Ovary (tissue), 3 donors: ENCODE measurements around the gene ATP2C2.

Source experiments
- EP300 ChIP-seq: sonication (generic); formaldehyde crosslinking; IDR thresholded peaks from one replicate; pipeline ENCODE4 v1.6.1; 2017; ENCODE audit warnings: antibody characterized with exemption
- TF ChIP-seq, protein P1 (sequence below), 3 donors: fragments of 450-650 bp in 2 of 3; fragments of 200-600 bp in 1 of 3; IDR thresholded peaks; one replicate each; pipeline versions ENCODE4 v1.5.1 to v1.8.0; 2016 to 2022; ENCODE audit warnings: antibody characterized with exemption in 3 of 3, mild to moderate bottlenecking in 1 of 3
- donor health status: DM: no; HTN: no; CAD: no.

DNA sequence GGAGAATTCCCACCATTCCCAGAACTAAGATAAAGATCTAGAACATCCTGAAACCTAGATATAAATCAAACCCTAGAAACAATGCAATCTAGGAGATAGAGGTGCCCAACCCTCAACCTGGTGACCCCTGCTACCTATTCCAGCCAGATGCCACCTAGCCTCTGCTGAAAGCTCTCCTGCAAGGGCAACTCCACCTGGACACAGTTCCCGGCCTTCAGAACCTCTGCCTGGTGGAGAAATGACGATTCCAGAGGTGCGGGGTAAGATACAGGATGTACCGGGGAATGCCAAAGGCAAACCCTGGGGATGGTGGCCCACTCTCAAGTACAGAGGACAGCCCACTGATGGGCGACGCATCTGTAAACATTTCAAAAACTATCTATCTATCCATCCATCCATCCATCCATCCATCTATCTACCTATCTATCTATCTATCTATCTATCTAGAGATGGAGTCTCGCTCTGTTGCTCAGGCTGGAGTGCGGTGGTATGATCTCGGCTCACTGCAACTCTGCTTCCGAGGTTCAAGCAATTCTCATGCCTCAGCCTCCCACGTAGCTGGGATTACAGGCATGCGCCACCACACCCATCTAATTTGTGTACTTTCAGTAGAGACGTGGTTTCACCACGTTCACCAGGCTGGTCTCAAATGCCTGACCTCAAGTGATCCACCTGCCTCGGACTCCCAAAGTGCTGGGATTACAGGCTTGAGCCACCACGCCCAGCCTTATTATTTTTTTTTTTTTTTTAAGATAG, 117.1 kb downstream of the ATP2C2 start:
- TF ChIP-seq, protein P1, sequence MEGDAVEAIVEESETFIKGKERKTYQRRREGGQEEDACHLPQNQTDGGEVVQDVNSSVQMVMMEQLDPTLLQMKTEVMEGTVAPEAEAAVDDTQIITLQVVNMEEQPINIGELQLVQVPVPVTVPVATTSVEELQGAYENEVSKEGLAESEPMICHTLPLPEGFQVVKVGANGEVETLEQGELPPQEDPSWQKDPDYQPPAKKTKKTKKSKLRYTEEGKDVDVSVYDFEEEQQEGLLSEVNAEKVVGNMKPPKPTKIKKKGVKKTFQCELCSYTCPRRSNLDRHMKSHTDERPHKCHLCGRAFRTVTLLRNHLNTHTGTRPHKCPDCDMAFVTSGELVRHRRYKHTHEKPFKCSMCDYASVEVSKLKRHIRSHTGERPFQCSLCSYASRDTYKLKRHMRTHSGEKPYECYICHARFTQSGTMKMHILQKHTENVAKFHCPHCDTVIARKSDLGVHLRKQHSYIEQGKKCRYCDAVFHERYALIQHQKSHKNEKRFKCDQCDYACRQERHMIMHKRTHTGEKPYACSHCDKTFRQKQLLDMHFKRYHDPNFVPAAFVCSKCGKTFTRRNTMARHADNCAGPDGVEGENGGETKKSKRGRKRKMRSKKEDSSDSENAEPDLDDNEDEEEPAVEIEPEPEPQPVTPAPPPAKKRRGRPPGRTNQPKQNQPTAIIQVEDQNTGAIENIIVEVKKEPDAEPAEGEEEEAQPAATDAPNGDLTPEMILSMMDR (IDR thresholded peaks at IDR 0.05), result no peak
- TF ChIP-seq EP300, result no peak
